CD8-positive, alpha-beta memory T cell (primary cell): ENCODE measurements around the gene AMH. TPM values are rescaled to one million over a fixed set of nuclear protein-coding genes. Genes with fewer than 3 reads are reported as not detected.
A peak's percentile ranks its signal among the peaks of the same experiment; 100 is the strongest.

Source experiments
- CTCF ChIA-PET: fragments of 350-600 bp; sonication (Branson Sonifier 250); formaldehyde crosslinking; loops from one replicate; lab custom pipeline; 2021; ENCODE audit warnings: antibody characterized with exemption; lab: Charles Lee
- POLR2A ChIA-PET: fragments of 350-600 bp; sonication (Branson Sonifier 250); formaldehyde crosslinking; loops from one replicate; lab custom pipeline; 2021; ENCODE audit warnings: antibody characterized with exemption; lab: Charles Lee
- DNase-seq, 5 donors: peaks; one replicate each; pipeline versions ENCODE4 v3.0.0 to v3.0.0-alpha.2; 2020 to 2022; ENCODE audit warnings: mixed read lengths in 1 of 5
- H3K27ac ChIP-seq: one replicate; pipeline ENCODE4 v1.7.0; 2013; ENCODE audit warnings: low read depth, mild to moderate bottlenecking, low read length, moderate library complexity
- H3K27me3 ChIP-seq: 2 replicates; pipeline ENCODE4 v1.7.0; 2013; ENCODE audit warnings: low read length, mild to moderate bottlenecking; ENCODE audit not compliant: insufficient read depth, poor library complexity, severe bottlenecking
- H3K36me3 ChIP-seq: 2 replicates; pipeline ENCODE4 v1.7.0; 2013; ENCODE audit warnings: mild to moderate bottlenecking, low read length, moderate library complexity; ENCODE audit not compliant: insufficient read depth
- H3K4me1 ChIP-seq: 2 replicates; pipeline ENCODE4 v1.7.0; 2013; ENCODE audit warnings: mild to moderate bottlenecking, low read length, moderate library complexity; ENCODE audit not compliant: insufficient read depth
- H3K4me3 ChIP-seq: 2 replicates; pipeline ENCODE4 v1.7.0; 2013; ENCODE audit warnings: mild to moderate bottlenecking, low read length
- H3K9me3 ChIP-seq: 2 replicates; pipeline ENCODE4 v1.7.0; 2013; ENCODE audit warnings: mild to moderate bottlenecking, low read length
- H3K27ac Mint-ChIP-seq, 8 donors: one replicate each; pipeline ENCODE4 v1.8.0; 2020 to 2021; ENCODE audit warnings: mixed read lengths in 8 of 8, mild to moderate bottlenecking in 6 of 8, inconsistent platforms in 3 of 8, moderate library complexity in 3 of 8
- H3K27me3 Mint-ChIP-seq, 2 donors: one replicate each; pipeline ENCODE4 v1.8.0; 2020 to 2021; ENCODE audit warnings: mixed read lengths in 2 of 2, mild to moderate bottlenecking in 1 of 2, moderate library complexity in 1 of 2
- H3K36me3 Mint-ChIP-seq, 3 donors: one replicate each; pipeline ENCODE4 v1.8.0; 2020 to 2021; ENCODE audit warnings: mixed read lengths in 3 of 3, inconsistent platforms in 1 of 3, mild to moderate bottlenecking in 1 of 3
- H3K4me1 Mint-ChIP-seq, 3 donors: one replicate each; pipeline ENCODE4 v1.8.0; 2020 to 2021; ENCODE audit warnings: mixed read lengths in 3 of 3, inconsistent platforms in 1 of 3, mild to moderate bottlenecking in 1 of 3
- H3K4me3 Mint-ChIP-seq, 7 donors: one replicate each; pipeline ENCODE4 v1.8.0; 2020 to 2021; ENCODE audit warnings: mixed read lengths in 7 of 7, mild to moderate bottlenecking in 6 of 7, moderate library complexity in 4 of 7, inconsistent platforms in 2 of 7
- H3K9me3 Mint-ChIP-seq, 5 donors: one replicate each; pipeline ENCODE4 v1.8.0; 2020 to 2022; ENCODE audit warnings: mixed read lengths in 5 of 5, mild to moderate bottlenecking in 3 of 5, moderate library complexity in 2 of 5, inconsistent platforms in 1 of 5
- polyA plus RNA-seq: library from polyadenylated mRNA; unstranded; fragments of 300-500 nt; fragmentation: Illumina TruSeq; gene quantifications from one replicate; pipeline ENCODE4 v1.2.3, GENCODE V29; 2021
- total RNA-seq, 2 experiments: library from RNA; stranded (reverse); gene quantifications; one replicate each; pipeline ENCODE4 v1.2.3, GENCODE V29; 2021

AMH gene
- total and polyA plus RNA-seq, 3 experiments from 2014 or later, result 5.9 to 7.4 TPM; not detected in 1

DNA sequence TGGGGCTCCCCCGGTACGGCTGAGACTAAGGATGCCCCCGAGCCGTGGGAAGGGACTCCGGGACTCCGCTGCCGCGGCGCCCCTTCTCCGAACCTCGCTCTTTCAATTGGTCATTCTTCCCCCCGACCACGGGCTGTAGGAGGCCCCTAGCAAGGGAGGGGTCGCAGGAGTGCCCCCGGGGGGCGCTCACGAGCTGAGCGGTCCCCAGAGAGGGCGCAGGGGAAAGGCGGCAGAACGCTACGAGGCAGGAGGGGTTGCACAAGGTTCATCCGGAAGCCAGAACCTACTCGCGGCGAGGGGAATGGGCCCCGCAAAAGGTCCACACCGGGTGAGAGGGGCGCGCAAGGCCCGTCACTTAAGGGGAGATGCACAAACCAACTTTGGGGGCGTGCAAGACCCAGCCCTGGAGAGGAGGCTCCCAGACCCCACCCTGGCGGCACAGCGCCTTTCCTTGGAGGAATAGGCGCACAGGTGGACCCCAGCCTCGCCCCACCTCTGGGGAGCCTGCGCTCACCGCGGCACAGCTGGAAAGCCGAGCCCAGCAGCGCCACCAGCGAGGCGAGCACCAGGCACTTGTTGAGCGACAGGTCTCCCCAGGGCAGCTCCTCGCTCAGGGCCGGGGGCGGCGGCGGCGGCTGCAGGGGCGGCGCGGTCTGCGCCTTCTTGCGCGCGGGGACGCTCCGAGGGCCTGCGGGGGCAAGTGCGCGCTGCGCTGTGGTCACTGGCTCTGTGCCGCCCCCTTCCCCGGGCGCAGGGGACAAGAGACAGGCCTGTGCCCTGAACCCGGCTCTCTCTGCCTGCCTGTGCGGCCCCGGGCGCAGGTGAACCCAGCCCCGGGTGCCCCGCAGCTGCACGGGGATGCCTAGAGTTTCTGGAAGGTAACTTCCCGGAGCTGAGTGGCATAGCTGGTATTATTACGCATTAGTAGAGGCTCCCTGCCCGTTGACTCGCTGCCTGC lies 4.3 kb downstream of the AMH start:
- POLR2A ChIA-PET, result interaction anchor here (0.7 to 8.2 kb wide), 5 partner anchors 14 to 357 kb away, joined by 3 to 69 read pairs (median 4); no protein-coding TSS in a partner anchor
- peak overlapping the region; percentile 72 to 90 (median 79) for H3K4me3 Mint-ChIP-seq
- H3K9me3 Mint-ChIP-seq, result no peaks in the 10 kb centered on the region
- peak overlapping the region in 6 of 8 donors; percentile 27 to 77 (median 50) for H3K27ac Mint-ChIP-seq
- H3K36me3 Mint-ChIP-seq, result peaks cover 0 to 4% (median 0%) of the 10 kb centered on the region in 3 donors
- H3K27me3 Mint-ChIP-seq, result peaks cover 0 to 2% of the 10 kb centered on the region in 2 donors
- peak overlapping the region; percentile 58 for H3K4me3 ChIP-seq
- CTCF ChIA-PET, result interaction anchor here (0.7 to 4.2 kb wide), 9 partner anchors 8 to 62 kb away, joined by 3 to 17 read pairs (median 5); partner anchors contain the start of gene PLEKHJ1
- H3K4me1 Mint-ChIP-seq, result peaks cover 7 to 37% (median 10%) of the 10 kb centered on the region in 3 donors
- no peaks in the 10 kb centered on the region for H3K36me3 ChIP-seq
- no peak overlapping the region for H3K27ac ChIP-seq
- peak in 3 of 5 donors; percentile 60 to 71 (median 67) for DNase-seq
- peaks cover 10% of the 10 kb centered on the region for H3K27me3 ChIP-seq
- H3K4me1 ChIP-seq, result peaks cover 30% of the 10 kb centered on the region
- H3K9me3 ChIP-seq, result no peaks in the 10 kb centered on the region

DNA sequence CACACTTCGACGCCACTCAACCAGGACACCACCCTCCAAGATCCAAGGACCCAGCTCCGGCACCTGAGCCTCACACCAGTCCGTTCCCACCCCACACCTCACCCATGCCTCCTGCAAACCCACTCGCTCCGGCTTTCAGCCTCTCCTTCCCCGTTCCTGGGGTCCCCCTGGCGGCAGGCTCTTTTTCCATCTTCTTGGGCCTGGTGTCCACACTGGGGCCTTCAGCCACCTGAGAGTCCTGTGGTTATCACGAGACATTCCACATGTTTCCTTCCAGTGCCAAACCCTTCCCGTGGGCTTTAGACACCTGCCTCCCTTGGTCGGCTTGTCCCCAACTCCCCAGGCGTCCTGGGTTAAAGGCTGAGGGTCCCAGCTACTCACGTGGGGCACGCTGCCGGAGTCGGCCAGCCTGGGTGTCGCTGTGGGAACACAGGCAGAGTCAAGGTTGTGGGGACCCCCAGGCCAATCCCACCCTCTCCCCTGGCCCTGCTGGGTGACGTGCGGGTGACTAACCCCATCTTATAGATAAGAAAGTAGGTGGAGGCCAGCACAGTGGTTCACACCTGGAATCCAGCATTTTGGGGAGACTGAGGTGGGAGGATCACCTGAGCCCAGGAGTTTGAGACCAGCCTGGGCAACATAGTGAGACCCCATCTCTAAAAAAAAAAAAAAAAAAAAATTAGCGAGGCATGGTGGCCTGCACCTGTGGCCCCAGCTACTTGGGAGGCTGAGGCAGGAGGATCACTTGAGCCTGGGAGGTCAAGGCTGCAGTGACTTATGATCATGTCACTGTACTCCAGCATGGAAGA lies 5.1 kb downstream of the AMH start:
- no peak for DNase-seq
- peaks cover 35% of the 10 kb centered on the region for H3K4me1 ChIP-seq
- H3K9me3 ChIP-seq, result no peaks in the 10 kb centered on the region
- H3K27ac Mint-ChIP-seq, result peak overlapping the region in 3 of 8 donors; percentile 47 to 74 (median 58)
- CTCF ChIA-PET, result interaction anchor here (0.8 to 4.2 kb wide), 4 partner anchors 11 to 62 kb away, joined by 3 to 17 read pairs (median 10); no protein-coding TSS in a partner anchor
- peak overlapping the region in 5 of 7 donors; percentile 24 to 64 (median 51) for H3K4me3 Mint-ChIP-seq
- POLR2A ChIA-PET, result interaction anchor here (0.7 to 8.2 kb wide), 3 partner anchors 15 to 18 kb away, joined by 4 to 69 read pairs (median 21); no protein-coding TSS in a partner anchor
- H3K27me3 Mint-ChIP-seq, result peaks cover 0 to 2% of the 10 kb centered on the region in 2 donors
- H3K27ac ChIP-seq, result no peak overlapping the region
- H3K9me3 Mint-ChIP-seq, result no peaks in the 10 kb centered on the region
- no peaks in the 10 kb centered on the region for H3K36me3 Mint-ChIP-seq
- H3K27me3 ChIP-seq, result peaks cover 10% of the 10 kb centered on the region
- no peak overlapping the region for H3K4me3 ChIP-seq
- H3K36me3 ChIP-seq, result no peaks in the 10 kb centered on the region
- H3K4me1 Mint-ChIP-seq, result peaks cover 14 to 43% (median 15%) of the 10 kb centered on the region in 3 donors

DNA sequence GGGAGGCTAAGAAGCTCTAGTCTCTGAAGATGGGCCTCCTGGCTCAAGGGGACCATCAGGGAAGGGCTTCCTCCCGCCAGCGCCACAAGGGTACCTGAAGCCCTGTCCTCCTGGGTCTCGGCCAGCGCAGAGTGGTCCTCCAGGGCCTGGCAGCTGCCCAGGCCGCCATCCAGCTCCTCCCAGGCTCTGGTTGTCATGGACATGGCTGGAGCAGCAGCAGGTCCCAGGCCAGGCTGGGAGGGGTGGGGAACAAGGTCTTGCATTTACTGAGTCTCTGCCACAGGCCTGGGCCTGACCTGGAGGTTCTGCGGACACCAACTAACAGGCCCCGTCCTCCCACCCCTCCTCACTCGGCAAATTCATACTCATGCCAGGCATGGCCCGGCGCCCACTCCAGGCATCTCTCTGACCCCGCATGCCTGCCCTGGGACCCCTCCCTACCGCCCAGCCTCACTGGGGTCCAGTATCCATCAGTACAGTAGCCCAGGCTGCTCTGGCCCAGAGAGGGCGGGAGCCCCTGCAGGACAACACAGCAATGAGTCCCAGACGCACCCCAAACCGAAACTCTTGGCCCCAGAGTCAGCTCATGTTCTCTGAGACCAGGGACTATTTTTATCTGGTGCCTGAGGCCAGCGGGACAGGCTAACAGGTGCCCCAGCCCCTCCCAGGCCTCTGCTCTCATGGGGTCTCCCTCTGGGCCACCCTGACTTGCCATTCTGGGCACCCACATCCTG lies 6.2 kb downstream of the AMH start:
- Histone ChIP-seq H3K4me3 (no peak overlapping the region), H3K9me3 (no peaks in the 10 kb centered on the region), H3K27me3 (peaks cover 8% of the 10 kb centered on the region), H3K27ac (no peak overlapping the region), H3K36me3 (no peaks in the 10 kb centered on the region), H3K4me1 (peaks cover 40% of the 10 kb centered on the region)
- peak overlapping the region in 1 of 8 donors; percentile 54 for H3K27ac Mint-ChIP-seq
- no peaks in the 10 kb centered on the region for H3K27me3 Mint-ChIP-seq
- ChIA-PET CTCF (interaction anchor here (1.0 to 4.2 kb wide), 2 partner anchors 16 to 17 kb away, joined by 3 to 17 read pairs; no protein-coding TSS in a partner anchor), POLR2A (interaction anchor here (1.0 to 8.2 kb wide), 2 partner anchors 15 to 16 kb away, joined by 3 to 69 read pairs; no protein-coding TSS in a partner anchor)
- H3K4me1 Mint-ChIP-seq, result peaks cover 20 to 50% (median 21%) of the 10 kb centered on the region in 3 donors
- peak overlapping the region in 1 of 7 donors; percentile 24 for H3K4me3 Mint-ChIP-seq
- H3K36me3 Mint-ChIP-seq, result peaks cover 0 to 2% (median 0%) of the 10 kb centered on the region in 3 donors
- no peak for DNase-seq
- no peaks in the 10 kb centered on the region for H3K9me3 Mint-ChIP-seq

DNA sequence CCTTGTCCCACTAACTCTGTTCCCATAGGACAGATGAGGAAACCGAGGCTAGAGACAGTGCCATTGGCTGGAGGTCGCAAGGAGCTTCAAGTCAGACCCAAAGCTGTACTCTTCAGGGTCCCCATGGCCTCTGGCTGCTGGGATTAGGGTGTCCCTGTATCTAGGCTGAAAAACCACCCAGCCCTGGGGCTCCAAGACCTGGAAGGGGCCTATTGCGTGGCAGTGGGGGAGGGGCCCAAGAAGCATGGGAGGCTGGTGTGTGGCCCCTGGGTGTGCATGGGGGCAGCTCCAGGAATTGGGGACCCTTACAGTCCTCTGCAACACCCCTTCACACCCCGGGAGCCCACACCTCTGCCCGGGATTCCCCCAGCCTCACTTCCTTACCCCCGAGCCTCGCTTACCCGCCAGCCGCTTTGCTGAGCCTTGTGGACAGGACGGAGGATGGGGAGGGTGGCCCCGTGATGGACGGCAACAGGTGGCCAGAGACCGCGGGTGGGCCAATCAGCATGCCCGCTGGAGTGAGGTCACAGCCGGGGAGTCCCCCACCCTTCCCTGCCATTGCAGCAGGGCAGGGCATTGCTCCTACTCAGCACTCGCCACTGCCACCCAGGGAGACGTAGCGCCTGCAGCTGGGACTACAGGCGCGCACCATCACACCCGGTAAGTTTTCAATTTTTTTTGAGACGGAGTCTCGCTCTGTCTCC lies 7.0 kb downstream of the AMH start, which contains the start of gene JSRP1:
TSS of gene JSRP1 (minus strand) at position 436 of the 704 bp plus-strand sequence. CDS start 1,103 bp downstream, outside the sequence.
- Histone ChIP-seq H3K36me3 (no peaks in the 10 kb centered on the region), H3K27me3 (peaks cover 5% of the 10 kb centered on the region), H3K4me1 (peaks cover 47% of the 10 kb centered on the region), H3K27ac (no peak within 1 kb of the TSS), H3K4me3 (no peak within 1 kb of the TSS), H3K9me3 (no peaks in the 10 kb centered on the region)
- H3K27ac Mint-ChIP-seq, result peak within 1 kb of the TSS in 7 of 8 donors; percentile 47 to 98 (median 93)
- H3K4me3 Mint-ChIP-seq, result peak within 1 kb of the TSS in 3 of 7 donors; percentile 11 to 65 (median 24)
- H3K9me3 Mint-ChIP-seq, result no peaks in the 10 kb centered on the region
- ChIA-PET POLR2A (interaction anchor here (0.6 to 8.2 kb wide), 3 partner anchors 14 to 30 kb away, joined by 3 to 69 read pairs (median 3); no protein-coding TSS in a partner anchor), CTCF (interaction anchor here (1.0 kb wide), 1 partner anchor 16 kb away, joined by 3 read pairs; no protein-coding TSS in a partner anchor)
- H3K27me3 Mint-ChIP-seq, result no peaks in the 10 kb centered on the region
- H3K36me3 Mint-ChIP-seq, result peaks cover 0 to 2% (median 0%) of the 10 kb centered on the region in 3 donors
- H3K4me1 Mint-ChIP-seq, result peaks cover 22 to 57% (median 24%) of the 10 kb centered on the region in 3 donors
- DNase-seq, result no peak

DNA sequence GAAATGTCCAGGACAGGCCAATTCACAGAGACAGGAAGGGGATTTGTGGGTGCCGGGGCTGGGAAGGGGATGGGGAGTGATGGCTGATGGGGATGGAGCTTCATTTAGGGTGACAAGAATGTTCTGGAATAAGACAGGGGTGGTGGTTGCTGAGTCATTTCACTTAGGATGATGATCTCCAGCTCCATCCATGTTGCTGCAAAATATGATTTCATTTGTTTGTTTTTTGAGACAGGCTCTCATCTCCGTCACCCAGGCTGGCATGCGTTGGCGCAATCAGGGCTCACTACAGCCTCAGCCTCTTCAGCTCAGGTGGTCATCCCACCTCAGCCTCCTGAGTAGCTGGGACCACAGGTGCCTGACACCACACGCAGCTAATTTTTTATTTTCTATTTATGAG lies 10.2 kb downstream of the AMH start:
- Mint-ChIP-seq H3K36me3 (peaks cover 0 to 2% (median 0%) of the 10 kb centered on the region in 3 donors), H3K9me3 (no peaks in the 10 kb centered on the region), H3K27ac (peak overlapping the region; percentile 39 to 99 (median 93)), H3K27me3 (no peaks in the 10 kb centered on the region), H3K4me1 (peaks cover 23 to 44% (median 28%) of the 10 kb centered on the region in 3 donors), H3K4me3 (peak overlapping the region in 6 of 7 donors; percentile 25 to 78 (median 63))
- H3K4me1 ChIP-seq, result peaks cover 39% of the 10 kb centered on the region
- H3K27me3 ChIP-seq, result no peaks in the 10 kb centered on the region
- no peaks in the 10 kb centered on the region for H3K36me3 ChIP-seq
- ChIA-PET POLR2A (interaction anchor here (0.6 to 5.1 kb wide), 4 partner anchors 12 to 1503 kb away, joined by 4 to 73 read pairs (median 25); partner anchors contain the start of gene MRPL54), CTCF (interaction anchor here (0.9 to 7.1 kb wide), 7 partner anchors 10 to 103 kb away, joined by 3 to 61 read pairs (median 7); partner anchors contain the start of genes AMH and PLEKHJ1)
- no peaks in the 10 kb centered on the region for H3K9me3 ChIP-seq
- no peak for DNase-seq
- no peak overlapping the region for H3K27ac ChIP-seq
- no peak overlapping the region for H3K4me3 ChIP-seq

DNA sequence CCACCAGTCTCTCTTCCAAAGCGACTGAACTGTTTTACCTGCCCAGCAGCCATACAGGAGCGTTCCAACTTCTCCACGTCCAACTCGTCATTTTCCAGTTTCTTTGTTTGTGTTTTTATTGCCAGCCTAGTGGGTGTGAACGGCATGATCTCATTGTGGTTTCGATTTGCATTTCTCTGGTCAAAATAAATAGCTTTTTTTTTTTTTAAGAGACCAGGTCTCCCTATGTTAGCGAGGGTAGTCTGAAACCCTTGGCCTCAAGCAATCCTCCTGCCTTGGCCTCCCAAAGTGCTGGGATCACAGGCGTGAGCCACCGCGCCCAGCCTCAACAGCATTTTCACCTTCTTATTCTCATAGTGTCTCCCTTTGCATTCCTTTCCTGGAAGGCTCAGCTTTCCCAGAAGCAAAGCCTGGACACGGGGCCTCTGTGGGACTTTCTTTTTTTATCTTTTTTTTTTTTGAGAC lies 11.2 kb downstream of the AMH start:
- no peak overlapping the region for H3K4me3 ChIP-seq
- ChIA-PET CTCF (interaction anchor here (1.2 to 7.1 kb wide), 5 partner anchors 9 to 109 kb away, joined by 3 to 61 read pairs (median 14); partner anchors contain the start of genes AP3D1 and PLEKHJ1), POLR2A (interaction anchor here (1.0 to 5.1 kb wide), 3 partner anchors 11 to 215 kb away, joined by 3 to 73 read pairs (median 45); partner anchors contain the start of gene GADD45B)
- Mint-ChIP-seq H3K27ac (peak overlapping the region; percentile 89 to 99 (median 94)), H3K9me3 (no peaks in the 10 kb centered on the region), H3K36me3 (peaks cover 0 to 2% (median 0%) of the 10 kb centered on the region in 3 donors), H3K27me3 (no peaks in the 10 kb centered on the region), H3K4me3 (peak overlapping the region; percentile 64 to 86 (median 79)), H3K4me1 (peaks cover 23 to 44% (median 28%) of the 10 kb centered on the region in 3 donors)
- H3K27me3 ChIP-seq, result no peaks in the 10 kb centered on the region
- peak in 1 of 5 donors; percentile 34 for DNase-seq
- H3K9me3 ChIP-seq, result no peaks in the 10 kb centered on the region
- no peaks in the 10 kb centered on the region for H3K36me3 ChIP-seq
- H3K4me1 ChIP-seq, result peaks cover 39% of the 10 kb centered on the region
- H3K27ac ChIP-seq, result no peak overlapping the region
